Left ventricle myocardium inferior (tissue), 1 donor: Measurements from ENCODE around the gene HSDL1. TPM values are rescaled to one million over a fixed set of nuclear protein-coding genes. Genes with fewer than 3 reads are reported as not detected.

Experiments used
- DNase-seq: peaks from one replicate; pipeline ENCODE4 v3.0.0-alpha.2; 2020
- H3K27ac ChIP-seq: fragments of 200-600 bp; replicated peaks from 2 replicates; pipeline ENCODE4 v1.8.0; 2021
- H3K27me3 ChIP-seq: fragments of 200-600 bp; 2 replicates; pipeline ENCODE4 v1.8.0; 2021; ENCODE audit warnings: low read depth
- H3K36me3 ChIP-seq: fragments of 200-600 bp; 2 replicates; pipeline ENCODE4 v1.8.0; 2021
- H3K4me1 ChIP-seq: fragments of 200-600 bp; 2 replicates; pipeline ENCODE4 v1.8.0; 2021
- H3K4me3 ChIP-seq: fragments of 200-600 bp; 2 replicates; pipeline ENCODE4 v1.8.0; 2021; ENCODE audit warnings: mild to moderate bottlenecking, moderate library complexity
- H3K9me3 ChIP-seq: fragments of 200-600 bp; replicated peaks from 2 replicates; pipeline ENCODE4 v1.8.0; 2021
- CTCF ChIP-seq: fragments of 200-600 bp; IDR thresholded peaks from 2 replicates; pipeline ENCODE4 v1.8.0; 2021; ENCODE audit warnings: antibody characterized with exemption, mild to moderate bottlenecking, borderline replicate concordance
- intact Hi-C: fragments of 100-400 bp; cut with micrococcal nuclease; formaldehyde crosslinking; loops from one replicate; pipeline ENCODE4 v1.11.0; 2022
- total RNA-seq: library from RNA; stranded (reverse); fragmentation: NEBNext Ultra II Directional; extraction: Animal tissue kit (Norgen Biotek cat#: 25700); gene quantifications from one replicate; pipeline ENCODE4 v1.2.1, GENCODE V29; 2021
- donor health status: DM: no; HTN: yes; CAD: no; lungs with severe emphysema.

The HSDL1 gene
- total RNA-seq, 1 donor from 2014 or later: 23.8 TPM

GRCh38 chr16:84159800-84160199 lies 14.8 kb upstream of the HSDL1 start:
- DNase-seq: no peak
- H3K27ac ChIP-seq: no peak overlapping the region
- intact Hi-C loops: no loop called here
- no peaks in the 10 kb centered on the region for H3K36me3 ChIP-seq
- no peaks in the 10 kb centered on the region for H3K9me3 ChIP-seq
- no peak for TF ChIP-seq CTCF
- no peak overlapping the region for H3K4me3 ChIP-seq
- no peaks in the 10 kb centered on the region for H3K4me1 ChIP-seq
- peaks cover 25% of the 10 kb centered on the region for H3K27me3 ChIP-seq

DNA sequence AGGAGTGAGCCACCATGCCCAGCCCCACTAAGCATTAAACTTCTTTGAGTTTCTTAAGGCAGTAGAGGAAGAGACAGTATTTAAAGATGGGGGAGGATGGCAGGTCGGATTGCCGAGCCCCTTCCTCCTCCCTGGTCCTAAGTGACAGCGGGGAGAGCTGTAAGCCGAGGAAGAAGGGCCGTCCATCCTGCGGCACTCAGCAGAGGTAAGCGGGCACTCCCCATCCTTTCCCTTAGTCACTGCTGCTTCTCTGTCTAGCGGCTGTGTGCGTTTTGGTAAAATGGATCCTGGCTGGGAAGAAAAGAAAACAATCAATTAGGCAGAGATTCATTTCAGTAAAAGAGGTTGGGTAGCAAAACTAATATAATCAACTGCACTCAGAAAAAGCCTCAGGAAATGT lies 14.0 kb upstream of the HSDL1 start:
- TF ChIP-seq CTCF: no peak
- DNase-seq: no peak
- no peak overlapping the region for H3K4me3 ChIP-seq
- H3K36me3 ChIP-seq: no peaks in the 10 kb centered on the region
- H3K27ac ChIP-seq: no peak overlapping the region
- H3K4me1 ChIP-seq: no peaks in the 10 kb centered on the region
- intact Hi-C loops: no loop called here
- H3K27me3 ChIP-seq: peaks cover 25% of the 10 kb centered on the region
- H3K9me3 ChIP-seq: no peaks in the 10 kb centered on the region

DNA sequence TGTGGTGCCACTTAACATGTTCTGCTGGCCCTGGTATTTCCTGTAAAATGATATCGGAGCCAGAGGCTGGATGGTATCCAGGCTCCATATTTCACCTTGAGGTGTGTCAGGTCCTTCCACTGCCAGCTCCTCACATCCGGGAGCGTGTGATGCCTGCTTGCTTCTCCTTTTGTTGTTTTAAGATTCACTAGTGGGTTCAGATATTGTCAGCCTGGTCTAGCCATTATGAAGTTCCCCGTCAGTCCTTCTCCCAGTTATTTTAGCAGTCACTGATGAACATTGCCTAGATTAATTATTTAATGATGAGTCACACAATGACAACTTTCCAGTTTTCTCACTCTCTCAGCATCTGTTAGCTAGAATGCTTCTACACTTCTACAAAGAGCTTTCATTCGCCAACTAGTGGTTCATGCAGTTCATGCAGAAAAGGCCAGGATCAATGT lies 11.4 kb upstream of the HSDL1 start:
- intact Hi-C loops: no loop called here
- no peaks in the 10 kb centered on the region for H3K4me1 ChIP-seq
- DNase-seq: no peak
- H3K27me3 ChIP-seq: peaks cover 25% of the 10 kb centered on the region
- no peak overlapping the region for H3K4me3 ChIP-seq
- no peak overlapping the region for H3K27ac ChIP-seq
- no peaks in the 10 kb centered on the region for H3K36me3 ChIP-seq
- no peak for TF ChIP-seq CTCF
- H3K9me3 ChIP-seq: no peaks in the 10 kb centered on the region

DNA sequence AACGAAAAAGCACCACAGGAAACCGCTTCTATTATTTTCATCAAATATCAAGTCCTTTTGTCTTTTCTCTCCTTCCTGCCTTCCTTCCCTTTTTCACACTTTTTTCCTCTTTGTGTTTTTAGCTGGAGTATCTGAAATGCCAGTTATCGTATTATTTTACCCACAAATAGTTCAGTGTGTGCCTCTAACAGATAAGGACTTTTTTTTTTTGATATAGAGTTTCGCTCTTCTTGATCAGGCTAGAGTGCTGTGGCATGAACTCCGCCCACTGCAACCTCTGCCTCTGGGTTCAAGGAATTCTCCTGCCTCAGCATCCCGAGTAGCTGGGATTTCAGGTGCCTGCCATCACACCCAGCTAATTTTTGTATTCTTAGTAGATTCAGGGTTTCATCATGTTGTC lies 10.8 kb upstream of the HSDL1 start:
- Histone ChIP-seq H3K9me3 (no peaks in the 10 kb centered on the region), H3K4me1 (no peaks in the 10 kb centered on the region), H3K36me3 (no peaks in the 10 kb centered on the region), H3K4me3 (no peak overlapping the region), H3K27ac (no peak overlapping the region), H3K27me3 (peaks cover 25% of the 10 kb centered on the region)
- no peak for TF ChIP-seq CTCF
- intact Hi-C loops: no loop called here
- no peak for DNase-seq

GRCh38 chr16:84155226-84155625 lies 10.2 kb upstream of the HSDL1 start:
- Histone ChIP-seq H3K27me3 (peaks cover 25% of the 10 kb centered on the region), H3K36me3 (no peaks in the 10 kb centered on the region), H3K9me3 (no peaks in the 10 kb centered on the region), H3K4me3 (no peak overlapping the region), H3K4me1 (no peaks in the 10 kb centered on the region), H3K27ac (no peak overlapping the region)
- no peak for DNase-seq
- intact Hi-C loops: no loop called here
- TF ChIP-seq CTCF: no peak
